Measurements from ENCODE around the gene IL5.
"Not testable (repeated sequence)": the region's sequence is repeated elsewhere in the genome, so short reads cannot be mapped to it uniquely, and the experiment has no call there.

GRCh38 chr5:132524877-132525276, 18.4 kb downstream of the IL5 start:
- not testable (repeated sequence) for TF ChIP-seq CTCF (conservative IDR thresholded peaks at IDR 0.05; ENCODE audit: low read depth, low read length); EZH2 (IDR thresholded peaks at IDR 0.05; ENCODE audit: borderline replicate concordance, low read depth, low read length, poor library complexity, severe bottlenecking)

All from A673 (cell line).